ENCODE measurements around the gene CRMP1. TPM values are rescaled to one million over a fixed set of nuclear protein-coding genes. Genes with fewer than 3 reads are reported as not detected.

CRMP1 gene
- total RNA-seq, 3 donors from 2014 or later (not counting 1 experiment from before 2014, with no cell fraction given) = not detected

DNA sequence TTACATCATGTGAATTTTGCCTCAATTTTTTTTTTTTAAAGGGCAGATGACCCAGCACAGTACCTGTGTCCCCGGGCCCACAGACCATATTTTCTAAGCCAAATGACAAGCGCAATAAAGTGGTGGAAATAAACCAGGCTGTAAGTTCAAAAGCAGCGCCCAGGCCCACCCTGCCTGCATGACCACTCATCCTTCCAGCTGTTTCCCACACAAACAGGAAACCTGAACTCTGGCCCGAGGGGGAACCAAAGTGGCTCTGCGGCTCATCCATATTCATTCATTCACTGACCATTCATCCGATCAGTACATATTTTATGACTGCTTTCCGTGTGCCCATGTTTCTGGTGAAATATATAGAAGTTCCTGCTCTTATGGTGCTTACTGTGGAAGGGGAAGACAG lies 33.7 kb upstream of the CRMP1 start:
- 60% methylated on average over 7 of the region's 7 CpGs for WGBS (ENCODE audit: insufficient coverage)
- Mint-ChIP-seq H3K36me3 (no peaks in the 10 kb centered on the region), H3K27ac (no peak overlapping the region)

DNA sequence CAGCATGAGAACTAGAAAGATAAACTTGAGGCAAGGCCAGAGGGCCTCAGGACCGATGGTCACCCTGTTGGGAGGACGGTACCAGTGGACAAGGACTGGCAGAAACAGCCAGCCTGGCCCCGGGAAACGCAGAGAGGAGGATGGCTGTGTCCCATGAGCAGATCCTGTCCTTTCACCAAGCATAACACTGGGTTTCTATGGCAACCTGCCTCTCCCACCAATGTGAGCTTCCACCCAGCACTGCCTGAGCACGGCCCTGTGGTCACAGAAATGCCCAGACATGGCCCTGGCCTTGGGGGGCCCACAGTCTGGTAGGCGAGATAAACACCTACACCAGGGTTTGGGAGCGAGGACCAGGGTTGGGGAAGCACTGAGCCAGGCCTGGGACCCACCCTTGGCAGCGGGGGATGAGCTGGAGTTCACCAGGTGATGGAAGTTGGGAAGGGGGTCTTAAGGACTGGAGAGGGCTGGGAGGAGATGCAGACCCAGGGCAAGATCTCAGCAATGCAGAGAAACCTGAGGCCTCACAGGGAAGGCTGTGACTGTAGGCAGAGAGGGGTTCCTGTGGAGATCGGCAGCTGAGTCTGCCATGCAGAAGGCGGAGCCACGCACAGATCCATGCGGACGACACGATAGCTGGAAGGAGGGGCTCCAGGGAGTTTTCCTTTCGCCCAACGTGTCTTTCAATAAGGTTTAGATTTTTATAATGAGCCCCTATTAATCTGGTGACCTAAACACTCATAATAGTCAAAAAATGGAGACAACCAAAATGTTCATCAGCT lies 32.7 kb upstream of the CRMP1 start:
- Histone ChIP-seq H3K4me1 (ENCODE audit: control insufficient read depth, insufficient read depth, low read length) (no peaks in the 10 kb centered on the region), H3K36me3 (ENCODE audit: control insufficient read depth, insufficient read depth, low read length) (no peaks in the 10 kb centered on the region), H3K27me3 (ENCODE audit: control insufficient read depth, insufficient read depth, low read length) (no peaks in the 10 kb centered on the region), H3K27ac (ENCODE audit: low read length) (no peak overlapping the region), H3K9me3 (ENCODE audit: control insufficient read depth, insufficient read depth, low read length) (no peaks in the 10 kb centered on the region), H3K4me3 (ENCODE audit: low read length) (no peak overlapping the region)
- ATAC-seq (no peak), DNase-seq (no peak)
- Mint-ChIP-seq H3K4me3 (no peak overlapping the region), H3K27ac (no peak overlapping the region), H3K36me3 (no peaks in the 10 kb centered on the region), H3K27me3 (ENCODE audit: low read depth in 2 of 2) (peaks cover 15 to 19% of the 10 kb centered on the region in 2 donors), H3K9me3 (no peaks in the 10 kb centered on the region), H3K4me1 (no peaks in the 10 kb centered on the region)
- no peak for TF ChIP-seq CTCF (IDR thresholded peaks at IDR 0.05)
- intact Hi-C loops (cut with micrococcal nuclease) = no loop called here
- 86% methylated on average over 16 of the region's 16 CpGs for WGBS (ENCODE audit: insufficient coverage)

More for the DNA sequence above, 33.7 kb upstream of the CRMP1 start:
- H3K27ac ChIP-seq (ENCODE audit: low read length) = no peak overlapping the region
- H3K4me1 ChIP-seq (ENCODE audit: control insufficient read depth, insufficient read depth, low read length) = no peaks in the 10 kb centered on the region
- Mint-ChIP-seq H3K9me3 (no peaks in the 10 kb centered on the region), H3K27me3 (ENCODE audit: low read depth in 2 of 2) (peaks cover 9 to 13% of the 10 kb centered on the region in 2 donors), H3K4me1 (no peaks in the 10 kb centered on the region), H3K4me3 (no peak overlapping the region)
- ATAC-seq (no peak), DNase-seq (no peak)
- intact Hi-C loops (cut with micrococcal nuclease) = no loop called here
- H3K27me3 ChIP-seq (ENCODE audit: control insufficient read depth, insufficient read depth, low read length) = no peaks in the 10 kb centered on the region
- no peak overlapping the region for H3K4me3 ChIP-seq (ENCODE audit: low read length)
- H3K9me3 ChIP-seq (ENCODE audit: control insufficient read depth, insufficient read depth, low read length) = no peaks in the 10 kb centered on the region
- TF ChIP-seq CTCF (IDR thresholded peaks at IDR 0.05) = no peak
- H3K36me3 ChIP-seq (ENCODE audit: control insufficient read depth, insufficient read depth, low read length) = no peaks in the 10 kb centered on the region

DNA sequence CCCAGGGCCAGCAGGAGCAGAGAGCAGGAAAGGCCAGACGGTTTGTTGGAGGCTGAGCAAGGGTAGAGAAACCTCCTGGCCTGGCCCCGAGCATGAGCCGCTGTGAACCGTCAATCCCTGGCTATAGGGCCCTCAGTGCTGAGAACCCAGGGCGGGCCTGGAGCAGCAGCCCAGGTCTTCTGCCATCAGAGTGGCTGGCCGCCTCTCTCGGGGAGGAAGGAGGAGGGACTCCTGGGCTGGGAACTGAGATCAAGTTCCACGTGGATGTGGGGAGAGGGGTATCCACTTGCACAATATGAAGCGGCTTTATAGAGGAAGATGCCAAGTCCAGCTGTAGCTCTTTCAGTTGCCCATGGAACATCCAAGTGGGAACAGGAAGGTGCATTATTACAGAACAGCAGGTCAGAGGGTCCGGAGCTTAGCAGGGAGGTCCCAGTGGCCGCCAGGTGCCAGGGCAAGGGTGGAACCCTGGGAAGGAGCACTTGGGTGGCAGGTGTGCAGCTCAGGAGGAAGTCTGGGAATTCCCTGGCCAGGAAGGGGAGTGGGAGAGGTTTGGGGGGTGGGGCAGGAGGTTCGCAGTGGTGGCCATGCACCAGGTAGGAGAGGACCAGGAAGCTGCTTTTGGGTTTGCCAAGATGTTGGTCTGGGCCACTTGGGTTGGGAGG lies 31.7 kb upstream of the CRMP1 start:
- no peaks in the 10 kb centered on the region for H3K9me3 ChIP-seq (ENCODE audit: control insufficient read depth, insufficient read depth, low read length)
- no peaks in the 10 kb centered on the region for H3K36me3 Mint-ChIP-seq
- H3K27me3 ChIP-seq (ENCODE audit: control insufficient read depth, insufficient read depth, low read length) = no peaks in the 10 kb centered on the region
- H3K4me1 ChIP-seq (ENCODE audit: control insufficient read depth, insufficient read depth, low read length) = no peaks in the 10 kb centered on the region
- DNase-seq (no peak), ATAC-seq (no peak)
- no peak overlapping the region for H3K27ac Mint-ChIP-seq
- 84% methylated on average over 12 of the region's 12 CpGs for WGBS (ENCODE audit: insufficient coverage)
- no peak for TF ChIP-seq CTCF (IDR thresholded peaks at IDR 0.05)
- no peak overlapping the region for H3K4me3 Mint-ChIP-seq
- no peak overlapping the region for H3K4me3 ChIP-seq (ENCODE audit: low read length)
- H3K36me3 ChIP-seq (ENCODE audit: control insufficient read depth, insufficient read depth, low read length) = no peaks in the 10 kb centered on the region
- no peaks in the 10 kb centered on the region for H3K4me1 Mint-ChIP-seq
- H3K27me3 Mint-ChIP-seq (ENCODE audit: low read depth in 2 of 2) = peaks cover 14 to 20% of the 10 kb centered on the region in 2 donors
- H3K9me3 Mint-ChIP-seq = no peaks in the 10 kb centered on the region
- intact Hi-C loops (cut with micrococcal nuclease) = no loop called here
- H3K27ac ChIP-seq (ENCODE audit: low read length) = no peak overlapping the region
